Measurements from ENCODE around the gene BEST2. TPM values are rescaled to one million over a fixed set of nuclear protein-coding genes. Genes with fewer than 3 reads are reported as not detected.

BEST2 gene
- total RNA-seq, 1 experiment from 2014 or later = not detected

DNA sequence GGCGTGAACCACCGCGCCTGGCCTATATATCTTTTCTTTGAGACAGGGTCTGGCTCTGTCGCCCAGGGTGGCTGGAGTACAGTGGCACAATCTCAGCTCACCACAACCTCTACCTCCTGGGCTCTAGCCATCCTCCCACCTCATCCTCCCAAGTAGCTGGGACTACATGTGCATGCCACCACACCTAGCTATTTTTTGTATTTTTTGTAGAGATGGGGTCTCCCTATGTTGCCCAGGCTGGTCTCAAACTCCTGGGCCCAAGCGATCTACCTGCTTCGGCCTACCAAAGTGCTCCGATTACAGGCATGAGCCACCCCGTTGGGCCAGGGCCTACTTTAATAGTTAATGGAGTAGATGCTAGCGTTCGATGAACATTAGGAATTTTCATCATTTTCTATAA is 31.3 kb upstream of the BEST2 start:
- Histone ChIP-seq H3K27me3 (ENCODE audit: control insufficient read depth, insufficient read depth, low read length) (no peaks in the 10 kb centered on the region), H3K4me1 (ENCODE audit: control insufficient read depth, insufficient read depth, low read length) (peaks cover 5% of the 10 kb centered on the region), H3K27ac (ENCODE audit: low read length) (peak overlapping the region; percentile 98), H3K36me3 (ENCODE audit: control insufficient read depth, insufficient read depth, low read length) (peaks cover 3% of the 10 kb centered on the region), H3K4me3 (ENCODE audit: low read depth in 2 of 2, low read length in 2 of 2) (peak overlapping the region; percentile 83 to 96), H3K9me3 (ENCODE audit: control insufficient read depth, insufficient read depth, low read depth, low read length) (no peaks in the 10 kb centered on the region)
- no peak for ATAC-seq
- DNase-seq (ENCODE audit: low read depth, low spot score) = no peak
- no peak for TF ChIP-seq POLR2AphosphoS5 (IDR thresholded peaks at IDR 0.05; ENCODE audit: low read depth, low read length)
- TF ChIP-seq, protein P1, sequence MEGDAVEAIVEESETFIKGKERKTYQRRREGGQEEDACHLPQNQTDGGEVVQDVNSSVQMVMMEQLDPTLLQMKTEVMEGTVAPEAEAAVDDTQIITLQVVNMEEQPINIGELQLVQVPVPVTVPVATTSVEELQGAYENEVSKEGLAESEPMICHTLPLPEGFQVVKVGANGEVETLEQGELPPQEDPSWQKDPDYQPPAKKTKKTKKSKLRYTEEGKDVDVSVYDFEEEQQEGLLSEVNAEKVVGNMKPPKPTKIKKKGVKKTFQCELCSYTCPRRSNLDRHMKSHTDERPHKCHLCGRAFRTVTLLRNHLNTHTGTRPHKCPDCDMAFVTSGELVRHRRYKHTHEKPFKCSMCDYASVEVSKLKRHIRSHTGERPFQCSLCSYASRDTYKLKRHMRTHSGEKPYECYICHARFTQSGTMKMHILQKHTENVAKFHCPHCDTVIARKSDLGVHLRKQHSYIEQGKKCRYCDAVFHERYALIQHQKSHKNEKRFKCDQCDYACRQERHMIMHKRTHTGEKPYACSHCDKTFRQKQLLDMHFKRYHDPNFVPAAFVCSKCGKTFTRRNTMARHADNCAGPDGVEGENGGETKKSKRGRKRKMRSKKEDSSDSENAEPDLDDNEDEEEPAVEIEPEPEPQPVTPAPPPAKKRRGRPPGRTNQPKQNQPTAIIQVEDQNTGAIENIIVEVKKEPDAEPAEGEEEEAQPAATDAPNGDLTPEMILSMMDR (IDR thresholded peaks at IDR 0.05) = no peak
- TF ChIP-seq TCF7L2 (IDR thresholded peaks at IDR 0.05; ENCODE audit: low read depth, low read length) = no peak
- TF ChIP-seq, protein P2, sequence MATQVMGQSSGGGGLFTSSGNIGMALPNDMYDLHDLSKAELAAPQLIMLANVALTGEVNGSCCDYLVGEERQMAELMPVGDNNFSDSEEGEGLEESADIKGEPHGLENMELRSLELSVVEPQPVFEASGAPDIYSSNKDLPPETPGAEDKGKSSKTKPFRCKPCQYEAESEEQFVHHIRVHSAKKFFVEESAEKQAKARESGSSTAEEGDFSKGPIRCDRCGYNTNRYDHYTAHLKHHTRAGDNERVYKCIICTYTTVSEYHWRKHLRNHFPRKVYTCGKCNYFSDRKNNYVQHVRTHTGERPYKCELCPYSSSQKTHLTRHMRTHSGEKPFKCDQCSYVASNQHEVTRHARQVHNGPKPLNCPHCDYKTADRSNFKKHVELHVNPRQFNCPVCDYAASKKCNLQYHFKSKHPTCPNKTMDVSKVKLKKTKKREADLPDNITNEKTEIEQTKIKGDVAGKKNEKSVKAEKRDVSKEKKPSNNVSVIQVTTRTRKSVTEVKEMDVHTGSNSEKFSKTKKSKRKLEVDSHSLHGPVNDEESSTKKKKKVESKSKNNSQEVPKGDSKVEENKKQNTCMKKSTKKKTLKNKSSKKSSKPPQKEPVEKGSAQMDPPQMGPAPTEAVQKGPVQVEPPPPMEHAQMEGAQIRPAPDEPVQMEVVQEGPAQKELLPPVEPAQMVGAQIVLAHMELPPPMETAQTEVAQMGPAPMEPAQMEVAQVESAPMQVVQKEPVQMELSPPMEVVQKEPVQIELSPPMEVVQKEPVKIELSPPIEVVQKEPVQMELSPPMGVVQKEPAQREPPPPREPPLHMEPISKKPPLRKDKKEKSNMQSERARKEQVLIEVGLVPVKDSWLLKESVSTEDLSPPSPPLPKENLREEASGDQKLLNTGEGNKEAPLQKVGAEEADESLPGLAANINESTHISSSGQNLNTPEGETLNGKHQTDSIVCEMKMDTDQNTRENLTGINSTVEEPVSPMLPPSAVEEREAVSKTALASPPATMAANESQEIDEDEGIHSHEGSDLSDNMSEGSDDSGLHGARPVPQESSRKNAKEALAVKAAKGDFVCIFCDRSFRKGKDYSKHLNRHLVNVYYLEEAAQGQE (IDR thresholded peaks at IDR 0.05; ENCODE audit: insufficient read depth in 1 of 2, low read depth in 2 of 2, low read length in 1 of 2) = no peak
- TF ChIP-seq SIN3A (IDR thresholded peaks at IDR 0.05; ENCODE audit: borderline replicate concordance, insufficient read depth, low read depth, low read length) = no peak
- in situ Hi-C loops (cut with HindIII; ENCODE audit: low pct_unique_long_range_greater_than_20kb, low sequenced_read_pairs) = no loop called here
- no TSS peak for BruUV-seq (replicated peaks)
- POLR2A ChIA-PET = no interaction called here
- CTCF ChIA-PET = no interaction called here
- intact Hi-C loops (cut with micrococcal nuclease; ENCODE audit: unreplicated experiment) = no loop called here

DNA sequence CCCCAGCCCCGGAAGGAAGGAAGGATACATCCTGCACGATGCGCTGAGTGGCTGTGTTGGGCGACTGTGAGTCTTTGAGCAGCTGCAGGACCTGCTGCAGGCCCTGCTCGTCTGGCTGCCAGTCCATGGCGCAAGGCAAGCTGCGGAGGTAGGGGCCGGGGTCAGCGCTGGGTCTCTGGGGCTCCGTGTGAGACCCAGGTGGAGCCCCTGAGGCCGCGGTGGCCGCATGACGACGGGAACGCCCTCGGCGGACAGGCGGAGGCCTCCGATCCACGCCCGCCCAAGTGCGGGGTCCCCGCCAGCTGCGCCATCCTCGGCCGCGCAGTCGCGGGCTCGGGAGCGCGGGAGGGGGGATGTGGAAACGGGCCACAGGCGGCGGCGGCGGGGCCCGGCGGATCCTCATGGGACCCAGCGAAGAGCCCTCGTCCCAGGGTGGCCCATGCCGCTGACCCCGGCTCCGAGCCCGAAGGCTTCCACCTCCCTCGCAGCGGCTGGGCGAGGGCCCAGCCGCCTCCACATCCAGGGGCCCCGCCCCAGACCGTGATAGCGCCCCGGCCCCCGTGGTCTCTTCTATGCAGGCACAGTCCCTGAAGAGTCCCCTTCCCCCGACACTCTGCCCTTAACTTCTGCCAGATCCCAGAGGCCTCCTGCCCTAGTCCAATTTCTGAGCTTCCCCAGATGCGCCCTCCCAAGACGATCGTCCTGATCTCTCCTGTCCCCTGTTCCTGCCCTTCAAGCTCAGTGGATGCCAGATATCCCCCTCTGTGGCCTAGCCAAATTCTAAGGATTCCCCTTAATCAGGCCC is 30.5 kb upstream of the BEST2 start:
- no peak for TF ChIP-seq SIN3A (IDR thresholded peaks at IDR 0.05; ENCODE audit: borderline replicate concordance, insufficient read depth, low read depth, low read length)
- TF ChIP-seq TCF7L2 (IDR thresholded peaks at IDR 0.05; ENCODE audit: low read depth, low read length) = no peak
- TF ChIP-seq, protein P2 (IDR thresholded peaks at IDR 0.05; ENCODE audit: insufficient read depth in 1 of 2, low read depth in 2 of 2, low read length in 1 of 2) = no peak
- TF ChIP-seq, protein P1 (IDR thresholded peaks at IDR 0.05) = no peak
- TF ChIP-seq POLR2AphosphoS5 (IDR thresholded peaks at IDR 0.05; ENCODE audit: low read depth, low read length) = no peak; the same call in 1 of the 2 replicates
- Histone ChIP-seq H3K9me3 (ENCODE audit: control insufficient read depth, insufficient read depth, low read depth, low read length) (no peaks in the 10 kb centered on the region), H3K27me3 (ENCODE audit: control insufficient read depth, insufficient read depth, low read length) (no peaks in the 10 kb centered on the region), H3K36me3 (ENCODE audit: control insufficient read depth, insufficient read depth, low read length) (peaks cover 3% of the 10 kb centered on the region), H3K4me1 (ENCODE audit: control insufficient read depth, insufficient read depth, low read length) (peaks cover 5% of the 10 kb centered on the region), H3K27ac (ENCODE audit: low read length) (peak overlapping the region; percentile 98), H3K4me3 (ENCODE audit: low read depth in 2 of 2, low read length in 2 of 2) (peak overlapping the region; percentile 83 to 96)
- intact Hi-C loops (cut with micrococcal nuclease; ENCODE audit: unreplicated experiment) = no loop called here
- ATAC-seq (peak; percentile 11; the same call in 1 of the 2 replicates), DNase-seq (ENCODE audit: low read depth, low spot score) (no peak)
- in situ Hi-C loops (cut with HindIII; ENCODE audit: low pct_unique_long_range_greater_than_20kb, low sequenced_read_pairs) = no loop called here
- ChIA-PET CTCF (interaction anchor here (0.9 kb wide), 1 partner anchor 39 kb away, joined by 3 read pairs; no protein-coding TSS in a partner anchor), POLR2A (interaction anchor here (0.6 kb wide), 1 partner anchor 82 kb away, joined by 3 read pairs; no protein-coding TSS in a partner anchor)
- no TSS peak for BruUV-seq (replicated peaks)

All from Panc1 (cell line).